ENCODE measurements around the gene RAB15. TPM values are rescaled to one million over a fixed set of nuclear protein-coding genes. Genes with fewer than 3 reads are reported as not detected.
A peak's percentile ranks its signal among the peaks of the same experiment; 100 is the strongest.

Gene RAB15
- total RNA-seq, 1 donor from 2014 or later: 27.5 TPM

DNA sequence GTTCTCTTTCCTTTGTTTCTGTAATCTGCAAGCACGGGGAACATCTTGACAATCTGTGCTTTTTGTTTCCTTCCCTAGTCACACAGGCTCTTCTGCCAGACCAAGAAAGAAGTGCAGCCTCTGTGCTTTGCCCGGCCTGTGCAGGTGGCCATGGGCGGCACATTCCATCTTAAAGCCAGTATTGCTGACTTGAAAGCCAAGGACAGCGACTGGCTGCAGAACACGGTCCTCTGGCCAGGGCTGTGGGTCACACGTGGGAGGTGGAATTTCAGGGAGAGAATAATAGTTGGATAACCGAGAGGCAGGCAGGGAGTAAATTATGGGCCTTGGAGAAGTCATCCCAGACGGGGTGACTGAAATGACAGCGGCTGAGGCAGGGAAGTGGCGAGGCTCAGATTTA is 39.4 kb upstream of the RAB15 start:
- no peaks in the 10 kb centered on the region for H3K27me3 Mint-ChIP-seq (ENCODE audit: unreplicated experiment)
- H3K27ac Mint-ChIP-seq (ENCODE audit: unreplicated experiment): no peak overlapping the region
- H3K4me1 Mint-ChIP-seq (ENCODE audit: unreplicated experiment): peaks cover 4% of the 10 kb centered on the region
- peaks cover 20% of the 10 kb centered on the region for H3K36me3 Mint-ChIP-seq (ENCODE audit: unreplicated experiment)
- DNase-seq (ENCODE audit: extremely low spot score, unreplicated experiment): no peak
- no peak for TF ChIP-seq CTCF (IDR thresholded peaks at IDR 0.05)
- no peaks in the 10 kb centered on the region for H3K9me3 Mint-ChIP-seq (ENCODE audit: unreplicated experiment)
- no peak overlapping the region for H3K4me3 Mint-ChIP-seq (ENCODE audit: unreplicated experiment)

DNA sequence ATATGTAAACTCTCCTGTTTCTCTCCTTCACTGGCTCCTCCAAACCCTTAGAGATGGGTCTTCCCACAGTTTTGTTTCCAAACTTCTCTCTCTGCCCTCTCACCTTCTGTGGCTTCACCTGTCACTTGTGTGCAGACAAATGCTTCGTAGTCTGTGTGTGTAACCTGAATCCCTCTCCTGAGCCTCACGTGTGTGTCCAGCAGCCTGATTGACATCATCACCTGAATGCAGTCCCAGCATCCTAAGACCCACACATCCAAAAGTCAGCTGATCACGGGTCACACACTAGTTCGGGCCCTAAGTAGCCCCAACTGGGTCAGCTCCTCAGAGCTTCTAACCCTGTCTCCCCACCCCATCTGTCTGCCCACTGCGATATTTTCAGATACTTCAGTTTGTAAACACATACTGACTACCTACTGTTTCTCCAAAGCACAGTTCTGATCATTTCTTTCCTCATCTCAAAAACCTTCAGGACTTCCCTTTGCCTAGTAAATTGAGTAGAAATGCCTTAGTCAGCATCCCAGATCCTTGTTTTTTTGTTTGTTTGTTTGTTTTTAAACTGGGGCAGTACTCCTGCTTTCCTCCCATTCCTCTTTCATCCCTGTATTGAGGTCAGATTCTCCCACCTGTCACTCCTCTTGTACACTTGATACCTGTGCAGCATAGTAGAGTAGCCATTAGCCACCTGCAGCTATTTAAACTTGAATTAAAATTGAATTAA is 38.2 kb upstream of the RAB15 start:
- Mint-ChIP-seq H3K27me3 (ENCODE audit: unreplicated experiment) (no peaks in the 10 kb centered on the region), H3K4me1 (ENCODE audit: unreplicated experiment) (peaks cover 12% of the 10 kb centered on the region), H3K36me3 (ENCODE audit: unreplicated experiment) (peaks cover 19% of the 10 kb centered on the region), H3K9me3 (ENCODE audit: unreplicated experiment) (no peaks in the 10 kb centered on the region), H3K27ac (ENCODE audit: unreplicated experiment) (no peak overlapping the region), H3K4me3 (ENCODE audit: unreplicated experiment) (no peak overlapping the region)
- no peak for DNase-seq (ENCODE audit: extremely low spot score, unreplicated experiment)
- no peak for TF ChIP-seq CTCF (IDR thresholded peaks at IDR 0.05)

GRCh38 chr14:65007202-65007601 is 35.1 kb upstream of the RAB15 start:
- no peak for TF ChIP-seq CTCF (IDR thresholded peaks at IDR 0.05)
- H3K9me3 Mint-ChIP-seq (ENCODE audit: unreplicated experiment): no peaks in the 10 kb centered on the region
- H3K4me1 Mint-ChIP-seq (ENCODE audit: unreplicated experiment): peaks cover 23% of the 10 kb centered on the region
- H3K36me3 Mint-ChIP-seq (ENCODE audit: unreplicated experiment): peaks cover 18% of the 10 kb centered on the region
- H3K27me3 Mint-ChIP-seq (ENCODE audit: unreplicated experiment): no peaks in the 10 kb centered on the region
- H3K27ac Mint-ChIP-seq (ENCODE audit: unreplicated experiment): no peak overlapping the region
- H3K4me3 Mint-ChIP-seq (ENCODE audit: unreplicated experiment): no peak overlapping the region
- no peak for DNase-seq (ENCODE audit: extremely low spot score, unreplicated experiment)

DNA sequence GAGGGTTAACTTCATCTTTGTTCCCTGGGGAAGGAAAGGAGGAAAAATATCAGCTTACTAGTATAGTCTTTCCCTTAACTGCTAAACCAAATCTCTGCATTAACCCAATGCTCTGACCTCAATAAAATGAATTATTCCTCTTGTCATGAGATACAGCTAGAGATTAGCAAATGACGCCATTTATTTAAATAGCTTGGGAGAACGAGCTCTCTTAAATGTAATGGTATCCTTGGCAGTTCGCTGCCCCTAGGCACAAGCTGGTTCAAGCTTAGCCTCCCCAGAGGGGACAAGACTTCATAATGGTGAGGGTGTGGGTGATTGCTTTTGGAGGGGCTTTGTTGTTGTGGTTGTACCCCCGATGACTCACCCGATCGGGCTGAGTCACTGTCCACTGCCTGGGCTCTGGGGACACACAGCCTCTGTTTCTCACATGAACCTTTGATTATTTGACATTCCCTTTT is 34.2 kb upstream of the RAB15 start:
- no peaks in the 10 kb centered on the region for H3K27me3 Mint-ChIP-seq (ENCODE audit: unreplicated experiment)
- peak overlapping the region; percentile 70 for H3K27ac Mint-ChIP-seq (ENCODE audit: unreplicated experiment)
- peaks cover 18% of the 10 kb centered on the region for H3K36me3 Mint-ChIP-seq (ENCODE audit: unreplicated experiment)
- no peaks in the 10 kb centered on the region for H3K9me3 Mint-ChIP-seq (ENCODE audit: unreplicated experiment)
- no peak for TF ChIP-seq CTCF (IDR thresholded peaks at IDR 0.05)
- H3K4me1 Mint-ChIP-seq (ENCODE audit: unreplicated experiment): peaks cover 26% of the 10 kb centered on the region
- no peak for DNase-seq (ENCODE audit: extremely low spot score, unreplicated experiment)
- H3K4me3 Mint-ChIP-seq (ENCODE audit: unreplicated experiment): no peak overlapping the region

GRCh38 chr14:65003394-65003793 is 31.3 kb upstream of the RAB15 start:
- Mint-ChIP-seq H3K4me1 (ENCODE audit: unreplicated experiment) (peaks cover 43% of the 10 kb centered on the region), H3K27me3 (ENCODE audit: unreplicated experiment) (no peaks in the 10 kb centered on the region), H3K27ac (ENCODE audit: unreplicated experiment) (peak overlapping the region; percentile 25), H3K4me3 (ENCODE audit: unreplicated experiment) (no peak overlapping the region), H3K36me3 (ENCODE audit: unreplicated experiment) (peaks cover 8% of the 10 kb centered on the region), H3K9me3 (ENCODE audit: unreplicated experiment) (no peaks in the 10 kb centered on the region)
- TF ChIP-seq CTCF (IDR thresholded peaks at IDR 0.05): no peak
- no peak for DNase-seq (ENCODE audit: extremely low spot score, unreplicated experiment)
